ENCODE results near the gene SUSD4. TPM values are rescaled to one million over a fixed set of nuclear protein-coding genes. Genes with fewer than 3 reads are reported as not detected.

The SUSD4 gene
- total RNA-seq, 1 experiment from 2014 or later = 3.5 TPM

- Histone ChIP-seq H2BK12ac (ENCODE audit: insufficient read length, low read depth, low read length) (no peak overlapping the region), H2AFZ (ENCODE audit: low read length) (no peak overlapping the region), H2BK20ac (ENCODE audit: low read depth, low read length, poor library complexity, severe bottlenecking) (no peak overlapping the region), H3K4me2 (ENCODE audit: insufficient read depth, insufficient read length, low read length) (no peak overlapping the region), H3K9me3 (ENCODE audit: control insufficient read depth, low read depth, low read length) (no peaks in the 10 kb centered on the region), H3K9ac (ENCODE audit: extremely low read depth, insufficient read length, low read length) (no peak overlapping the region), H3K23me2 (ENCODE audit: insufficient read length, low read depth, low read length, poor library complexity, severe bottlenecking) (no peaks in the 10 kb centered on the region), H3K14ac (ENCODE audit: insufficient read depth, low read length) (no peak overlapping the region), H3K4ac (ENCODE audit: low read depth, low read length) (no peak overlapping the region), H3K79me1 (ENCODE audit: insufficient read depth, low read depth, low read length, poor library complexity, severe bottlenecking) (no peaks in the 10 kb centered on the region), H2AK5ac (ENCODE audit: insufficient read length, low read length) (no peak overlapping the region), H2BK15ac (ENCODE audit: low read depth, low read length) (no peak overlapping the region), H4K5ac (ENCODE audit: insufficient read length, low read depth, low read length) (no peak overlapping the region), H4K91ac (ENCODE audit: insufficient read length, low read depth, low read length) (no peak overlapping the region), H3K27me3 (ENCODE audit: insufficient read depth, low read length) (0 out of 2 replicates have a peak, but pooled peaks cover 3% of the 10 kb centered on the region), H4K20me1 (ENCODE audit: control insufficient read depth, insufficient read depth, insufficient read length) (no peaks in the 10 kb centered on the region), H3T11ph (ENCODE audit: low read length) (no peak overlapping the region), H3K27ac (ENCODE audit: insufficient read length, low read depth, low read length) (no peak overlapping the region), H3K23ac (ENCODE audit: insufficient read length, low read depth, low read length) (no peak overlapping the region), H2BK5ac (ENCODE audit: insufficient read length, low read length) (no peak overlapping the region), H3K56ac (ENCODE audit: insufficient read length, low read depth, low read length) (no peak overlapping the region), H3K4me1 (ENCODE audit: insufficient read depth, low read length) (no peaks in the 10 kb centered on the region), H3K79me2 (ENCODE audit: insufficient read depth, low read length) (no peaks in the 10 kb centered on the region), H4K8ac (replicated peaks; ENCODE audit: insufficient read length, low read depth, low read length) (no peak overlapping the region), H3K18ac (ENCODE audit: insufficient read length, low read depth, low read length) (no peak overlapping the region), H2BK120ac (ENCODE audit: low read depth, low read length, poor library complexity, severe bottlenecking) (no peak overlapping the region)
- Mint-ChIP-seq H3K36me3 (ENCODE audit: insufficient read depth in 1 of 3, low read depth in 3 of 3) (no peaks in the 10 kb centered on the region; a peak in 1 of 7 replicates), H3K27me3 (ENCODE audit: low read depth) (peaks cover 3% of the 10 kb centered on the region), H3K4me1 (peaks cover 0 to 2% of the 10 kb centered on the region in 2 experiments; a peak in 1 of 4 replicates), H3K9me3 (peaks cover 0 to 6% of the 10 kb centered on the region in 2 experiments; a peak in 4 of 5 replicates), H3K27ac (no peak overlapping the region), H3K4me3 (no peak overlapping the region)
- DNase-seq = peak; percentile 23
- no CpG with 5 or more reads among the region's 11 CpGs for WGBS (ENCODE audit: extremely low coverage, insufficient read length, low lambda C conversion rate)
- TF ChIP-seq CTCF (conservative IDR thresholded peaks at IDR 0.05) = no peak
Measured at GRCh38 chr1:223233410-223234169, 130.4 kb downstream of the SUSD4 start.
